Osteocyte (in vitro differentiated cells): ENCODE measurements around the gene TTC4. TPM values are rescaled to one million over a fixed set of nuclear protein-coding genes. Genes with fewer than 3 reads are reported as not detected.

Source experiments
- DNase-seq: peaks from one replicate; pipeline ENCODE4 v3.0.0; 2021; ENCODE audit warnings: mixed read lengths; ENCODE audit not compliant: unreplicated experiment; ENCODE audit errors: extremely low spot score
- H3K27ac Mint-ChIP-seq: one replicate; pipeline ENCODE4 v1.8.0; 2021; ENCODE audit warnings: mild to moderate bottlenecking, mixed read lengths; ENCODE audit not compliant: unreplicated experiment
- H3K27me3 Mint-ChIP-seq: one replicate; pipeline ENCODE4 v1.8.0; 2021; ENCODE audit warnings: mixed read lengths; ENCODE audit not compliant: unreplicated experiment
- H3K36me3 Mint-ChIP-seq: one replicate; pipeline ENCODE4 v1.8.0; 2021; ENCODE audit warnings: mixed read lengths; ENCODE audit not compliant: unreplicated experiment
- H3K4me1 Mint-ChIP-seq: one replicate; pipeline ENCODE4 v1.8.0; 2021; ENCODE audit warnings: mixed read lengths; ENCODE audit not compliant: unreplicated experiment
- H3K4me3 Mint-ChIP-seq: one replicate; pipeline ENCODE4 v1.8.0; 2021; ENCODE audit warnings: mild to moderate bottlenecking, moderate library complexity, mixed read lengths; ENCODE audit not compliant: unreplicated experiment
- H3K9me3 Mint-ChIP-seq: one replicate; pipeline ENCODE4 v1.8.0; 2021; ENCODE audit warnings: mixed read lengths; ENCODE audit not compliant: unreplicated experiment
- total RNA-seq: library from RNA; stranded (reverse); gene quantifications from 2 replicates; pipeline ENCODE4 v1.2.1, GENCODE V29; 2021
- TF ChIP-seq, protein P1 (sequence below): fragments of 200-600 bp; sonication (generic); IDR thresholded peaks from 2 replicates; pipeline ENCODE4 v1.5.0; 2021; ENCODE audit warnings: antibody characterized with exemption, mild to moderate bottlenecking, moderate library complexity

The TTC4 gene
- total RNA-seq, 1 donor from 2014 or later: 14.4 TPM

DNA sequence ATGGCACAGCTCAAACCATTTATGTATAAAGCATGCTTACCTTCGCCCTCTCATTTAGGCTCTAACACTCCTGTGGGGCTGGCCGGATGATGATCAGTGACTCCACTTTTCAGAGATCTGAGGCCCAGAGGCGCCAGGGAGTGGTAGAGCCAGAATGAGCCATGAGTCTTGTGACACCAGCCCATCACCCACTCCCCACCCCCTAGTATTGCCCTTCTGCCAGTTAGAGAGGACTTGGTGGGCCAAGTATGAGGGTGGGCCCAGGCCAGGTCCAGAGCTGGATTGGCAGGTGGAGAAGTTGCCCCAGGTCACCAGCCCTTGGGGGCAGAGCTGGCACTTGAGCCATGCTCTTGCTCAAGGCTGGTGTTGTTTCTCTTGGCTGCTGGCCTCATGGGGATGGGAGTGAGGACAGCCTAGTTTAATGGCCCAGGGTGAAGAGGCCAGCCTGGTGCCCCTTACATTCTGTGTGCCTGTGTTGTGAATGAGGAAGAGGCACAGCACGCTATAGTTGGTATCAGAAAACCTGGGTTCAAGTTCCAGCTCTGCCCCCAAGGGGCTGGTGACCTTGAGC is 30.2 kb upstream of the TTC4 start:
- no peak for DNase-seq
- Mint-ChIP-seq H3K27me3 (peaks cover 29% of the 10 kb centered on the region), H3K27ac (no peak overlapping the region), H3K4me3 (no peak overlapping the region), H3K4me1 (no peaks in the 10 kb centered on the region), H3K36me3 (no peaks in the 10 kb centered on the region), H3K9me3 (no peaks in the 10 kb centered on the region)
- TF ChIP-seq, protein P1, sequence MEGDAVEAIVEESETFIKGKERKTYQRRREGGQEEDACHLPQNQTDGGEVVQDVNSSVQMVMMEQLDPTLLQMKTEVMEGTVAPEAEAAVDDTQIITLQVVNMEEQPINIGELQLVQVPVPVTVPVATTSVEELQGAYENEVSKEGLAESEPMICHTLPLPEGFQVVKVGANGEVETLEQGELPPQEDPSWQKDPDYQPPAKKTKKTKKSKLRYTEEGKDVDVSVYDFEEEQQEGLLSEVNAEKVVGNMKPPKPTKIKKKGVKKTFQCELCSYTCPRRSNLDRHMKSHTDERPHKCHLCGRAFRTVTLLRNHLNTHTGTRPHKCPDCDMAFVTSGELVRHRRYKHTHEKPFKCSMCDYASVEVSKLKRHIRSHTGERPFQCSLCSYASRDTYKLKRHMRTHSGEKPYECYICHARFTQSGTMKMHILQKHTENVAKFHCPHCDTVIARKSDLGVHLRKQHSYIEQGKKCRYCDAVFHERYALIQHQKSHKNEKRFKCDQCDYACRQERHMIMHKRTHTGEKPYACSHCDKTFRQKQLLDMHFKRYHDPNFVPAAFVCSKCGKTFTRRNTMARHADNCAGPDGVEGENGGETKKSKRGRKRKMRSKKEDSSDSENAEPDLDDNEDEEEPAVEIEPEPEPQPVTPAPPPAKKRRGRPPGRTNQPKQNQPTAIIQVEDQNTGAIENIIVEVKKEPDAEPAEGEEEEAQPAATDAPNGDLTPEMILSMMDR: no peak

DNA sequence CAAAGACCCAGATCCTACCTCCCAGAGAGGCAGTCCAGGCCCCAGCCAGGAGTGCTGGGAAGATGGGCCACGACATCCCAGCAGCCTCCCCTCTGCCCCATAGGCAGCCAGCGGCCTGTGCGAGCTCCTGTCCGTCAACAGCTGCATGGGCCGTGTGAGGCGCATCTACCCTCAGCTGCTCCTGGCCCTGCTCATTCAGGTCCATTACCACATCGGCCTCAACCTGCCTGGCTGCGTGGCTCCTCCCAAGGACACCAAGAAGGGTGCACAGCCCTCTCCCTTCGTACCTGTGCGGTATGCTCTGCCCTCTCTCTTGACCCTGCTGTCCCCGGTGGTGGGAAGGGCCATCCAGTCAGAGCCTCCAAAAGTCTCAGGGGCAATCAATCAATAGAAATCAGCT is 29.5 kb upstream of the TTC4 start:
- Mint-ChIP-seq H3K36me3 (no peaks in the 10 kb centered on the region), H3K9me3 (no peaks in the 10 kb centered on the region), H3K4me3 (no peak overlapping the region), H3K4me1 (no peaks in the 10 kb centered on the region), H3K27ac (no peak overlapping the region), H3K27me3 (peaks cover 31% of the 10 kb centered on the region)
- TF ChIP-seq, protein P1: no peak
- no peak for DNase-seq

DNA sequence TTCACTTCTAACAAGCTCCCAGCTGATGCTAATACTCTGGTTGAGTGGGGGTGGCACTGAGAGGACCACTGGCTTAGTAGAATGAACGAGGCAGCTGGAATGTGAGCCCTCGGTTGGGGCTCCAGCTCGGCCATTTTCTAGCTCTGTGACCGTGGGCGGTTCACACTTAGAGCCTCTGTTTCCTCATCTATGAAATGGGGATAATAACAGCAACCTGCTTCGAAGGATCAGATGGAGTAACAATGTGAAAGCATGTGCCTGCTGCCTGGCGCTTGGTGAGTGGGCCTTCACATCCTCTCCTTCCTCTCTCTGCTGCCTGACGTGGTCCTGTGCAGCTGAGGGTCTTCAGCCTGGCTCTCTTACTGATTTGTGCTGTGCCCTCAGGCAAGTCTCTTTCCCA is 20.9 kb upstream of the TTC4 start:
- H3K27me3 Mint-ChIP-seq: peaks cover 32% of the 10 kb centered on the region
- no peak overlapping the region for H3K4me3 Mint-ChIP-seq
- DNase-seq: no peak
- H3K4me1 Mint-ChIP-seq: no peaks in the 10 kb centered on the region
- TF ChIP-seq, protein P1: no peak
- no peak overlapping the region for H3K27ac Mint-ChIP-seq
- no peaks in the 10 kb centered on the region for H3K9me3 Mint-ChIP-seq
- no peaks in the 10 kb centered on the region for H3K36me3 Mint-ChIP-seq

DNA sequence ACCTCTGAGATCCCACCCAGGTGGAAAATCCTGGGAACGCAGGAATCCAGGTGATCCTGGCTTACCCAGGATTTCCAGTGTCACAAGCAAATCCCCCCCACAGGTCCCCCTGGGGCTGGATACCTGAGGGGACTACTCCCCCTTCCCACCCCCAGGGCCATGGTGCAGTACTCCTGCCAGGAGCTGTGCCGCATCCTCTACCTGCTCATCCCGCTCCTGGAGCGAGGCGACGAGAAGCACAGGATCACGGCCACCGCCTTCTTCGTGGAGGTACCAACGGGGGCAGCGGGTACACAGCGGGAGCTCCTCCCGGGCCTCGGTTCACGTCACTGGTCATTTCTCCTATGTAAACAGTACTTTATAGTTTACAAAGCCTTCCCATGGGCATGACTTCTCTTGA is 20.4 kb upstream of the TTC4 start:
- no peak for DNase-seq
- TF ChIP-seq, protein P1: no peak
- no peak overlapping the region for H3K27ac Mint-ChIP-seq
- H3K4me3 Mint-ChIP-seq: no peak overlapping the region
- H3K9me3 Mint-ChIP-seq: no peaks in the 10 kb centered on the region
- no peaks in the 10 kb centered on the region for H3K36me3 Mint-ChIP-seq
- H3K4me1 Mint-ChIP-seq: no peaks in the 10 kb centered on the region
- H3K27me3 Mint-ChIP-seq: peaks cover 32% of the 10 kb centered on the region

DNA sequence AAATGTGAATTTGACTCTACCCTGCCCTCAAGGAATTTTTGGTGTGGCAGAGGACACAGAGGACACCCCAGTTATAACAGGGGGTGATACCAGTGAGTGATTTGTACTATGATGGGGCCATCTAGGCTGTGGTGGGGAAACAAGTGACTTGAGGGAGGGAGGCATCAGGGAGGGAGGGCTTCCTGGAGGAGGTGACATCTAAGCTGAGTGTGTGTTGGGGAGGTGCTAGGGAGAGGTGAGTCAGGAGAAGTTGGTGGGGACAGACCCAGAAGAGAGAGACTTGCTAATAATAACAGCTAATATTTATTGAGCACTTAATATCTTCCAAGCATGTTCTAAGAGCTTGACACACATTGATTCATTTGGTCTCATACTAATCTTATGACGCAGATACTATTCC is 19.9 kb upstream of the TTC4 start:
- no peak overlapping the region for H3K4me3 Mint-ChIP-seq
- H3K36me3 Mint-ChIP-seq: no peaks in the 10 kb centered on the region
- no peak overlapping the region for H3K27ac Mint-ChIP-seq
- no peaks in the 10 kb centered on the region for H3K9me3 Mint-ChIP-seq
- no peak for DNase-seq
- TF ChIP-seq, protein P1: no peak
- H3K27me3 Mint-ChIP-seq: peaks cover 32% of the 10 kb centered on the region
- H3K4me1 Mint-ChIP-seq: no peaks in the 10 kb centered on the region
